ENCODE measurements around the gene IAH1.

IAH1 gene

GRCh38 chr2:9525266-9525665 lies 50.9 kb downstream of the IAH1 start:
- no peak overlapping the region for H3K4me3 ChIP-seq
- intact Hi-C loops (cut with DNase I; ENCODE audit: low total_unique reads) = no loop called here
- no peak for DNase-seq
- no peaks in the 10 kb centered on the region for H3K9me3 ChIP-seq
- no peak overlapping the region for H3K27ac ChIP-seq
- no peaks in the 10 kb centered on the region for H3K4me1 ChIP-seq
- H3K36me3 ChIP-seq = peaks cover 30 to 66% (median 37%) of the 10 kb centered on the region in 3 donors
- no peak for TF ChIP-seq CTCF (IDR thresholded peaks at IDR 0.05)
- no peaks in the 10 kb centered on the region for H3K27me3 ChIP-seq

GRCh38 chr2:9527995-9528787 lies 53.8 kb downstream of the IAH1 start:
- peaks cover 39 to 56% (median 45%) of the 10 kb centered on the region in 3 donors for H3K36me3 ChIP-seq
- H3K9me3 ChIP-seq = no peaks in the 10 kb centered on the region
- H3K27ac ChIP-seq = no peak overlapping the region
- intact Hi-C loops (cut with DNase I; ENCODE audit: low total_unique reads) = no loop called here
- TF ChIP-seq CTCF (IDR thresholded peaks at IDR 0.05) = no peak
- no peak overlapping the region for H3K4me3 ChIP-seq
- no peaks in the 10 kb centered on the region for H3K27me3 ChIP-seq
- H3K4me1 ChIP-seq = no peaks in the 10 kb centered on the region
- no peak for DNase-seq

GRCh38 chr2:9532421-9532820 lies 58.1 kb downstream of the IAH1 start:
- Histone ChIP-seq H3K4me3 (no peak overlapping the region), H3K27ac (no peak overlapping the region), H3K27me3 (no peaks in the 10 kb centered on the region), H3K36me3 (peaks cover 16 to 34% (median 26%) of the 10 kb centered on the region in 3 donors), H3K9me3 (no peaks in the 10 kb centered on the region), H3K4me1 (peaks cover 0 to 4% (median under 1%) of the 10 kb centered on the region in 4 donors)
- no peak for TF ChIP-seq CTCF (IDR thresholded peaks at IDR 0.05)
- DNase-seq = no peak
- intact Hi-C loops (cut with DNase I; ENCODE audit: low total_unique reads) = no loop called here

- H3K36me3 ChIP-seq = peaks cover 16 to 34% (median 26%) of the 10 kb centered on the region in 3 donors
- DNase-seq = no peak
- peaks cover 0 to 11% (median 2%) of the 10 kb centered on the region in 4 donors for H3K4me1 ChIP-seq
- no peak for TF ChIP-seq CTCF (IDR thresholded peaks at IDR 0.05)
- no peak overlapping the region for H3K27ac ChIP-seq
- intact Hi-C loops (cut with DNase I; ENCODE audit: low total_unique reads) = no loop called here
- H3K4me3 ChIP-seq = no peak overlapping the region
- no peaks in the 10 kb centered on the region for H3K9me3 ChIP-seq
- H3K27me3 ChIP-seq = no peaks in the 10 kb centered on the region
These were observed 59.3 kb downstream of the IAH1 start for GRCh38 chr2:9533663-9534062.

- Histone ChIP-seq H3K27ac (no peak overlapping the region), H3K4me3 (no peak overlapping the region), H3K9me3 (no peaks in the 10 kb centered on the region), H3K27me3 (no peaks in the 10 kb centered on the region), H3K36me3 (peaks cover 16 to 22% (median 20%) of the 10 kb centered on the region in 3 donors), H3K4me1 (peaks cover 0 to 20% (median 2%) of the 10 kb centered on the region in 4 donors)
- DNase-seq = no peak
- no peak for TF ChIP-seq CTCF (IDR thresholded peaks at IDR 0.05)
- intact Hi-C loops (cut with DNase I; ENCODE audit: low total_unique reads) = no loop called here
These were observed 60.8 kb downstream of the IAH1 start for GRCh38 chr2:9535177-9535576.
